GM21717 (cell line): ENCODE data around the gene RDH14.
A peak's percentile ranks its signal among the peaks of the same experiment; 100 is the strongest.

ENCODE experiments used
- ATAC-seq: cut with Tn5 transposase; IDR thresholded peaks from one replicate; pipeline ENCODE4 v1.9.1; 2021; ENCODE audit warnings: mild to moderate bottlenecking, moderate library complexity; ENCODE audit not compliant: unreplicated experiment

Gene RDH14

DNA sequence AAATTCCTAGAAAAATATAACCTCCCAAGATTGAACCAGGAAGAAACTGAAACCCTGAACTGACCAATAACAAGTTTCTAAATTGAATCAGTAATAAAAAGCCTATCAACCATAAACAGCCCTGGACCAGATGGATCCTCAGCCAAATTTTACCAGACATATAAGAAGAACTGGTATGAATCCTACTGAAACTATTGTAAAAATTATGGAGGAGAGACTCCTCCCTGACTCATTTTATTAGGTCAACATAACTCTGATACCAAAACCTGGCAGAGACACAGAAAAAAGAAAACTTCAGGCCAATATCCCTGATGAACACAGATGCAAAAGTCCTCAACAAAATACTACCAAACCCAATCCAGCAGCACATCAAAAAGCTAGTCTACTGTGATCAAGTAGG, 17.6 kb upstream of the RDH14 start:
- ATAC-seq = no peak

- no peak for ATAC-seq
Observed at GRCh38 chr2:18566145-18566769, 5.8 kb upstream of the RDH14 start.

- peak; percentile 2 for ATAC-seq
Observed at GRCh38 chr2:18560797-18561085, 288 bp upstream of the RDH14 start.

- ATAC-seq = no peak
Observed at GRCh38 chr2:18559531-18560030, 872 bp downstream of the RDH14 start.

- no peak for ATAC-seq
Observed at GRCh38 chr2:18558458-18558857, 2.0 kb downstream of the RDH14 start.

- ATAC-seq = no peak
Observed at GRCh38 chr2:18557121-18557520, 3.3 kb downstream of the RDH14 start.

DNA sequence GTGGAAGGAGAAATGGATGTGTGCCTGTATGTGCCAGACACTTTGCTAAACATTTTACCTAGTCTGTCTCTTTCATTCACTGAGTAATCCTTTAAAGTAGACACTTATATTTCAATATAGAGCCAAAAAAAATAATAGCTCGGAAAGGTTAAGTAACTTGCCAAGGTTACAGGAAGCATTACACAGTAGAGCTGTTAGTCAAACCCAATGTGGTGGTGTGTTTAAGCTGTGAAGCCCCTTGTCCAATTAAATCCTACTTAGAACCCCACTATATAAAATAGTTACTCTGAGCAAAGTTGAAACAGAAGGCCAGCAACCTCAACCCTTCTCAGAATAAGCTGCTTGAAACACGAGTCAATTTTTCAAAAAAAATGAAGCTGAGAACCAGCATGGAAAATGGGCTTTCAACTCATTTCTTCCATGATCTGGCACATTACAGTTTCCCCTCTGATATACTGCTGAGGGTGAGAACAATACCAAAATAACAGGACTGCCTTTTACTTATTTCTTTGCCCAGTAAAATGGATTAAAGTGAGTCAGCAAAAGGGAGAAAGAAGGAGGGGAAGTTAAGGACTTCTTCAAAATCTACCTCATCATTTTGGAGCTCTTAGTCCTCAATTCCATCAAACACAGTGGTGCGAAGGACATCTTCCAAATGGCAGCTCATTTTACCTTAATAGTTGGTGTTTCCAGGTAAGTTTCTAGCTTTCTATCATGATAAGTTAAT, 7.9 kb downstream of the RDH14 start:
- ATAC-seq = no peak

- no peak for ATAC-seq
Observed at GRCh38 chr2:18551623-18552022, 8.8 kb downstream of the RDH14 start.

DNA sequence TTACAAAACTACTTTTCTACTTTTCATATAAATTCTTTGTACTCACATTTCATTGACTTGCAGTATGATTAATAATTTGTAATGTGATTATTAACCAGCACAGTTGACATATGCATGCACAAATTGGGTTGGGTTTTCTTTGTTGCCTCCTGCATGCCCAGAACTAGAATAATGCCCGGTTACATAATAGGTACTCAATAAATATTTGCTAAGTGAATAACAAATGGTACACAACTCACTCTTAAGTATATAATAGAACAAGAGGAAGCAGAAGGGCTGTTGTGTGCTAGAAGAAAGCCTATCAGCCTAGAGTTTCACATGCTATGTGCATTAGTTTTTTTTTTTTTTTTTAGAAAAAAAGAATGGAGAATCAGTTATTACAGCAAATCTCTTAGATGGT, 9.3 kb downstream of the RDH14 start:
- no peak for ATAC-seq

DNA sequence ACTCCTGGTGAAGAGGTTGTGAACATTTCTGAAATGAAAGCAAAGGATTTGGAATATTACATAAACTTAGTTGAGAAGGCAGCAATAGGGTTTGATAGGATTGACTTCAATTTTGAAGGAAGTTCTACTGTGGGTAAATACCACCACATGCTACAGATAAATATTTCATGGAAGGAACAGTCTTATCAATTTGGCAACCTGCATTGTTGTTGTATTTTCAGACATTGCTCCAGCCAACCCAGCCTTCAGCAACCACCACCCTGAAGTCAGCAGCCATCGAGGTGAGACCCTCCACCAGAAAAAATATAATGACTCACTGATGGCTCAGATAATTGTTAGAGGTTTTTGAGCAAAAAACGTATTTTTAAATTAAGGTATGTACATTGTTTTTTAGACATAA, 10.0 kb downstream of the RDH14 start:
- ATAC-seq = no peak

- no peak for ATAC-seq
Observed at GRCh38 chr2:18549083-18549482, 11.4 kb downstream of the RDH14 start.

GRCh38 chr2:18548621-18549020, 11.8 kb downstream of the RDH14 start:
- ATAC-seq = no peak

- peak; percentile 65 for ATAC-seq
Observed at GRCh38 chr2:18546567-18546966, 13.9 kb downstream of the RDH14 start.

GRCh38 chr2:18545384-18545783, 15.1 kb downstream of the RDH14 start:
- no peak for ATAC-seq

- ATAC-seq = no peak
Observed at GRCh38 chr2:18544171-18544570, 16.3 kb downstream of the RDH14 start.

DNA sequence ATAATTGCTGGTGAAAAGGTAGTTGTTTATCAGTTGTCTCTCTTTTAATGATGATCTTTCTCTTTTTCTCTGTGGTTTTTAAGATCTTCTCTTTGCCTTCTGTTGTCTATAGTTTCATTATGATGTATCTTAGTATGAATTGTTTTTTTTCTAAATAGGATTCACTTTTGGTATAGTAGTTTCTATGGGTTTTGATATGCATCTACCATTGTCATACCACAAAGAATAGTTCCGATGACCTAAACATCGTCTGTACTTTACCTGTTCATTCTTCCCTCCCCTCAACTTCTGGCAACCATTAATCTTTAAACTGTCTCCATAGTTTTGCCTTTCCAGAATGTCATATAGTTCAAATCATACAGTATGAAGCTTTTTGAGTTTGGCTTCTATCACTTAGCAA, 19.6 kb downstream of the RDH14 start:
- peak; percentile 46 for ATAC-seq

DNA sequence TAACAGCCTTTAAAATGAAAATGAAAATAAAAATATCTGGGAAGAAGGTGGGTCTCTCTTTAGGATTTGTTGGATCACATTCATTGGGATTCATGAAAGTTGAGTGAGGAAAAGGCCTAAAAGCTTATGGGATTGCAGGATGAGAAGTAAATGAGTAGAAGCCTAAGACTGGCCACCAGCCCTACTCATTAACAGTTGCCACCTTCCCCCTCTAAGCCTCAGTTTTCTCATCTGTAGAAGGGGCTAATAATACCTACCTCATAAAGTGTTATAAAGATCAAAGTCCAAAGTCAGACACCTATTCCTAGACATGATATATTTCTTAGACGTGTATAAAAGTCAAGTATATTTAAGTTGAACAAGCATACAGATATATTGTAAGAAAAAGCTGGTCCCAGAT, 23.8 kb downstream of the RDH14 start:
- ATAC-seq = no peak

GRCh38 chr2:18536100-18536499, 24.4 kb downstream of the RDH14 start:
- ATAC-seq = no peak

GRCh38 chr2:18531194-18531593, 29.3 kb downstream of the RDH14 start:
- ATAC-seq = no peak

- no peak for ATAC-seq
Observed at GRCh38 chr2:18527822-18528221, 32.6 kb downstream of the RDH14 start.

DNA sequence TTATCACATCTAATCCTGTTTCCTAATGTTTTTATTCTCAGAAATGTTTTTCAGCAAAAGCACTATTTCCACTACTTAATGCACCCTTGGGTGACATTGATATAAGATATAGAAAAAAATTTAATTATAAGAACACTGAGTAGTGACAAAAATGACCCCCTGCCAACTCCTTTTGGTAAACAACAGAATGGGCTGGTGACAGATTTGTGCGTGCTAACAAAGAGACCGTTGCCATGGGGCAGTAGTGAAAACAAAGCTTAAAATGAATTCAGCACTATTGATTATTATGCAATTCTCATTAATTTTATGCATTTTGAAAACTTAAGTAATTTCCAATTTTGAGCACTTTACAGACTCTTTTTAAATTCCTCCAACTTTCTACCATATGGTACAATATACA, 33.1 kb downstream of the RDH14 start:
- no peak for ATAC-seq

GRCh38 chr2:18526429-18526828, 34.0 kb downstream of the RDH14 start:
- ATAC-seq = no peak

GRCh38 chr2:18525852-18526251, 34.6 kb downstream of the RDH14 start:
- no peak for ATAC-seq
